Neural cell (in vitro differentiated cells): Measurements from ENCODE around the gene MOBP.

Experiments used
- EP300 ChIP-seq: fragments of 450-650 bp; conservative IDR thresholded peaks from 2 replicates; pipeline ENCODE4 v1.6.1; 2014; ENCODE audit warnings: antibody characterized with exemption, mild to moderate bottlenecking, moderate library complexity; ENCODE audit not compliant: poor library complexity, severe bottlenecking
- POLR2AphosphoS5 ChIP-seq: IDR thresholded peaks from 2 replicates; pipeline ENCODE4 v1.6.1; 2012
- TF ChIP-seq, protein P1 (sequence below): fragments of 450-650 bp; IDR thresholded peaks from 2 replicates; pipeline ENCODE4 v1.5.1; 2014; ENCODE audit warnings: antibody characterized with exemption, mild to moderate bottlenecking, moderate library complexity; ENCODE audit not compliant: poor library complexity, severe bottlenecking

GRCh38 chr3:39532777-39533176 is 65.3 kb downstream of the MOBP start:
- TF ChIP-seq EP300, result no peak
- no peak for TF ChIP-seq POLR2AphosphoS5
- TF ChIP-seq, protein P1, sequence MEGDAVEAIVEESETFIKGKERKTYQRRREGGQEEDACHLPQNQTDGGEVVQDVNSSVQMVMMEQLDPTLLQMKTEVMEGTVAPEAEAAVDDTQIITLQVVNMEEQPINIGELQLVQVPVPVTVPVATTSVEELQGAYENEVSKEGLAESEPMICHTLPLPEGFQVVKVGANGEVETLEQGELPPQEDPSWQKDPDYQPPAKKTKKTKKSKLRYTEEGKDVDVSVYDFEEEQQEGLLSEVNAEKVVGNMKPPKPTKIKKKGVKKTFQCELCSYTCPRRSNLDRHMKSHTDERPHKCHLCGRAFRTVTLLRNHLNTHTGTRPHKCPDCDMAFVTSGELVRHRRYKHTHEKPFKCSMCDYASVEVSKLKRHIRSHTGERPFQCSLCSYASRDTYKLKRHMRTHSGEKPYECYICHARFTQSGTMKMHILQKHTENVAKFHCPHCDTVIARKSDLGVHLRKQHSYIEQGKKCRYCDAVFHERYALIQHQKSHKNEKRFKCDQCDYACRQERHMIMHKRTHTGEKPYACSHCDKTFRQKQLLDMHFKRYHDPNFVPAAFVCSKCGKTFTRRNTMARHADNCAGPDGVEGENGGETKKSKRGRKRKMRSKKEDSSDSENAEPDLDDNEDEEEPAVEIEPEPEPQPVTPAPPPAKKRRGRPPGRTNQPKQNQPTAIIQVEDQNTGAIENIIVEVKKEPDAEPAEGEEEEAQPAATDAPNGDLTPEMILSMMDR, result no peak
